MV-4-11 (cell line): ENCODE data around the gene PMM1.

Experiments used
- DNase-seq: peaks from one replicate; lab custom pipeline; 2025; lab: John Stamatoyannopoulos, UW

PMM1 gene

DNA sequence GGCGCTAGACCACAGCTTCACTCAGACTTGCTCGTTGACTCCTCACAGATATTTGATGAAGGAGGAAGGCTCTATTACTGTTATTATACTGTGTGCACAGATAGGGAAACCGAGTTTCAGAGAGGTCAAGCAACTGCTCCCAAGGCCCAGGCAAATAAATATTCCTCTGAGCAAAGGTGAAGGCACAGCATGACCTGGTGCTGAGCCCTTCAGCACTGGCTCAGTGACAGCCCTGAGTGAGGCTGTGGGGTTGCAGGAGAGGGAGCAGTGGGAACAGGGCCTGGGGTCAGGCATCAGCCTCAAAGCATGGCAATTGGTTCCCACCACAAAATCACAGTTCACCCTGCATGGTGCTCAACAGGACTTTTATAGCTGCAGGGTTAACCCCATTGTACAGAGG, 52.4 kb downstream of the PMM1 start:
- no peak for DNase-seq

GRCh38 chr22:41535244-41535643, 54.4 kb downstream of the PMM1 start:
- DNase-seq: peak; percentile 45

DNA sequence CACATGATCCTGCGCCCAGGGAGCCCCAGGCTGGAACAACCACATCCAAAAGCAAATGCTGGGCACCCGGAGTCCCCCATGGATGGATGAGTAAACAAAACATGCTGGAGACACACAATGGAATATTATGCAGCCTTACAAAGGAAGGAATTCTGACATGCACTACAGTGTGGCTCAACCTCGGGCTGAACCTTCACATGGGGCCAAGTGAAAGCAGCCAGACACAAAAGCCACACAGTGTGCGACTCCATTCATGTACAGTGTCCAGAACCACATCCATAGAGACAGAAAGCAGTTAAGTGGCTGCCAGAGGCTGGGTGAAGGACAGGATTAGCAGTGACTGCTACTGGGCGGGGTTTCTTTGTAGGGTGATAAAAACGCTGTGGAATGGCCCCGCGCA, 55.4 kb downstream of the PMM1 start:
- no peak for DNase-seq

GRCh38 chr22:41532908-41533825, 56.5 kb downstream of the PMM1 start:
- DNase-seq: peak; percentile 46

DNA sequence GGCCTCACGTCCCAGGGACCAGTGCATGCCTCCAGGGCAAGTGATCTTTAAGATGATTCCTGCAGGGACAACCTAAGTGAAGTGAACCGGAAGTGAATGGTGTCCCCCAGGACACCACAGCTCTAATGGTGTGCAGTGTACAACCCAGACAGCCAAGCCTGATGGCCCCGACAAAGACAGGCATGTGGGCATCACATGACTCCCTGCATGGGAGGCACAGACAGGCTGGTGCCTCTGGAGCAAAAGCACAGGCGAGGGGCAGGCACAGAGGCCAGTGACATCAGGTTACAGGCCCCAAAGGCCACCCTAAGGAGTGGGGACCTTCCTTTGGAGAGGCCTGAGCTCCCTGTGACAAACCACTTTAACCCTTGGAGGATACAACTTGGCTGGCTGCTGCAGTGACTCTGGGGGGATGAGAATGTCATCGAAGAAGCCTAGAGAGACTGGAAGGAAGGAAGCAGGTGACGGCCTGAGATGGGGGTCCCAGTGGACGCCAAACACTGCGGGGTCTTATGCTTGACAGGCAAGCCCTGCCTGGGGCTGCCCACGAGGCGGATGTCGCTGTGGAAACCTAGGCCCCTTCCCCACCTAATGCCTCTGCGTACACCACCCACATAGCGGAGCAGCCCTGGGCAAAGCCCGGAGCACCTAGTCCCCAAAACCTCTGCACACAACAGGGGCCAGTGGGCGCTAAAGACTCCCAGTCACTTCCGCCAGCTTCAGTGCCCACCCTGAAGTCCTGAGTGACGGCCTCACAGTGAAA, 57.7 kb downstream of the PMM1 start:
- no peak for DNase-seq

- no peak for DNase-seq
Observed at GRCh38 chr22:41530890-41531714, 58.5 kb downstream of the PMM1 start.

DNA sequence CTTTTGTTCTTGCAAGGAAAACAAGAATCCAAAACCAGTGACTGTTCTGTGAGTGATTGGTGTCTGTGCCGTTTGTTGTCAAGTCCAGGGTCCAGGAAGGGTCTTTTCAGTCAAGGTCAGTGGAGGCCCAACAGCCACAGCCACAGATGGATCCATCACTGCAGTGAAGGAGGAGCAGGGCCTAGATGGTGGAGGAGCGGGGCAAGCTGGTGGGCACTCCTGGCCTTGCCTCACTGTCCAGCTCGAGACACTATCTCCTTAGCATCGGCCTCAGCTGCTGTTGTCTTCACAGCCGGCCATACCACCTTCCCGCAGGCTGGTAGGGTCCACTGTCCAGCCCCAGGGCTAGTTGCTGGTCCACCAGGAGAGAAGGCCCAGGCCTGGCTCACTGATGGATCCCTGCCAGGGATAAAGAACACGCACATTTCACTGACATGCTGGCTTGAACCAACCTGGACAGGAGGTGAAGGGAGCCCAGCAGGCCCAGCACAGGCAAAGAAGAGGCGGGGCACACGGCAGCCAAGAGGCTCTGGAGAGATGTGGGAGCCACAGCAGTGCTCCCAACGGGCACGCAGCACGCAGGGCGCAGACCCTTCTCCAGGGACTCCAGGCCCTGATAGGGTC, 60.6 kb downstream of the PMM1 start:
- no peak for DNase-seq

DNA sequence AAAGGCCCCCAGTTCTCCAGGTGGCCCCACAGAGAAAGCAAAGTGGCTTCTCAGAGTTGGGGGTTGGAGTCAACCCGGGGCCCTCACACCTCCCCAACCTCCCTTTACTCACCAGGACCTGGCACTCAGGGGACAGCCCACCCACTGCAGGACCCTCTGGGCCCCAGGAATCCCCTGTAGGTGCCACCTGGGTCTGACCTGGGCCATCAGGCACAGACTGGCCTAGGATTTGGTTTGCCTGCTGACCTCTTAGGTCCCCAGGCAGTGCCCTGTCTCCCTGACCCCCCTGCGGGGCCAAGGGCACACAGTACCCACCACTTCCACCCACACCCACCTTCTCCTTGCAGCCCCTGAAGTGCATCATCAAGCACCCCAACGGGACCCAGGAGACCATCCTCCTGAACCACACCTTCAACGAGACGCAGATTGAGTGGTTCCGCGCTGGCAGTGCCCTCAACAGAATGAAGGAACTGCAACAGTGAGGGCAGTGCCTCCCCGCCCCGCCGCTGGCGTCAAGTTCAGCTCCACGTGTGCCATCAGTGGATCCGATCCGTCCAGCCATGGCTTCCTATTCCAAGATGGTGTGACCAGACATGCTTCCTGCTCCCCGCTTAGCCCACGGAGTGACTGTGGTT, 61.4 kb downstream of the PMM1 start:
- DNase-seq: no peak
